IMR-90 (cell line): ENCODE results near the gene AFAP1L1. TPM values are rescaled to one million over a fixed set of nuclear protein-coding genes. Genes with fewer than 3 reads are reported as not detected.

ENCODE experiments used
- ATAC-seq: fragments of 200-7000 bp; cut with Tn5 transposase; 2 replicates; pipeline ENCODE4 v1.9.1; 2020; ENCODE audit warnings: low read depth, mild to moderate bottlenecking, moderate library complexity
- BruUV-seq: library from RNA; stranded (reverse); fragments of 400-500 nt; replicated peaks from 2 replicates; lab custom pipeline; 2021; lab: Mats Ljungman, UMichigan
- CTCF ChIA-PET: fragments of 300-600 bp; formaldehyde crosslinking; extraction: SDS; loops from one replicate; lab custom pipeline; 2021; ENCODE audit warnings: antibody characterized with exemption; lab: Yijun Ruan, JAX
- POLR2A ChIA-PET: fragments of 300-600 bp; sonication (Branson Sonifier 250); formaldehyde crosslinking; loops from one replicate; lab custom pipeline; 2022; ENCODE audit warnings: antibody characterized with exemption; ENCODE audit not compliant: unreplicated experiment; lab: Charles Lee
- DNase-seq: peaks from one replicate; pipeline ENCODE4 v3.0.0; 2013
- H2AFZ ChIP-seq: replicated peaks from 2 replicates; pipeline ENCODE3; 2013; ENCODE audit warnings: low read length, mild to moderate bottlenecking; ENCODE audit not compliant: poor library complexity
- H2AK5ac ChIP-seq: 2 replicates; pipeline ENCODE4 v1.6.1; 2013; ENCODE audit warnings: low read depth, low read length, inconsistent platforms
- H2AK9ac ChIP-seq: replicated peaks from 2 replicates; pipeline ENCODE3; 2013; ENCODE audit warnings: mild to moderate bottlenecking, low read depth, low read length, moderate library complexity; ENCODE audit not compliant: poor library complexity
- H2BK120ac ChIP-seq: 2 replicates; pipeline ENCODE4 v1.6.1; 2013; ENCODE audit warnings: low read depth, low read length, inconsistent platforms
- H2BK15ac ChIP-seq: 3 replicates; pipeline ENCODE4 v1.6.1; 2013; ENCODE audit warnings: low read depth, low read length, inconsistent platforms
- H2BK20ac ChIP-seq: 2 replicates; pipeline ENCODE4 v1.6.1; 2013; ENCODE audit warnings: low read depth, mild to moderate bottlenecking, inconsistent platforms, low read length, moderate library complexity
- H2BK5ac ChIP-seq: 2 replicates; pipeline ENCODE4 v1.6.1; 2013; ENCODE audit warnings: mild to moderate bottlenecking, low read depth, low read length, inconsistent platforms; ENCODE audit not compliant: poor library complexity, severe bottlenecking
- H3K14ac ChIP-seq: replicated peaks from 2 replicates; pipeline ENCODE4 v1.6.1; 2013; ENCODE audit warnings: low read depth, low read length, inconsistent platforms
- H3K18ac ChIP-seq: 2 replicates; pipeline ENCODE4 v1.6.1; 2013; ENCODE audit warnings: low read depth, low read length, control low read depth
- H3K23ac ChIP-seq: 2 replicates; pipeline ENCODE4 v1.6.1; 2013; ENCODE audit warnings: low read depth, low read length, inconsistent platforms
- H3K27ac ChIP-seq: 2 replicates; pipeline ENCODE4 v1.5.1; 2013; ENCODE audit warnings: mild to moderate bottlenecking, control low read depth, low read length; ENCODE audit not compliant: insufficient read depth
- H3K27me3 ChIP-seq: 2 replicates; pipeline ENCODE4 v1.6.1; 2013; ENCODE audit warnings: low read length; ENCODE audit not compliant: control insufficient read depth, insufficient read depth
- H3K36me3 ChIP-seq: 2 replicates; pipeline ENCODE4 v1.6.1; 2013; ENCODE audit warnings: low read length, mixed read lengths; ENCODE audit not compliant: control insufficient read depth, insufficient read depth
- H3K4ac ChIP-seq: 2 replicates; pipeline ENCODE4 v1.6.1; 2013; ENCODE audit warnings: low read depth, low read length, inconsistent platforms
- H3K4me1 ChIP-seq: 2 replicates; pipeline ENCODE4 v1.6.1; 2013; ENCODE audit warnings: low read length, mixed read lengths; ENCODE audit not compliant: control insufficient read depth, insufficient read depth
- H3K4me2 ChIP-seq: 2 replicates; pipeline ENCODE4 v1.6.1; 2013; ENCODE audit warnings: low read depth, mild to moderate bottlenecking, control low read depth, low read length, moderate library complexity
- H3K4me3 ChIP-seq: 2 replicates; pipeline ENCODE4 v1.5.1; 2013; ENCODE audit warnings: low read depth, mild to moderate bottlenecking, control low read depth, low read length, moderate library complexity; ENCODE audit not compliant: insufficient read depth
- H3K56ac ChIP-seq: 2 replicates; pipeline ENCODE4 v1.6.1; 2013; ENCODE audit warnings: low read length, inconsistent platforms; ENCODE audit not compliant: insufficient read depth; ENCODE audit errors: extremely low read depth
- H3K79me1 ChIP-seq, 2 experiments: 2 replicates each; pipeline ENCODE4 v1.6.1; 2013; ENCODE audit warnings: low read length in 2 of 2, inconsistent platforms in 1 of 2, low read depth in 1 of 2
- H3K9ac ChIP-seq: 2 replicates; pipeline ENCODE4 v1.6.1; 2013; ENCODE audit warnings: low read depth, low read length, control low read depth
- H3K9me1 ChIP-seq: 2 replicates; pipeline ENCODE4 v1.6.1; 2013; ENCODE audit warnings: low read length, inconsistent platforms; ENCODE audit not compliant: insufficient read depth
- H3K9me3 ChIP-seq: 2 replicates; pipeline ENCODE4 v1.6.1; 2013; ENCODE audit warnings: low read length; ENCODE audit not compliant: control insufficient read depth, insufficient read depth
- H4K20me1 ChIP-seq: 2 replicates; pipeline ENCODE4 v1.6.1; 2013; ENCODE audit warnings: low read length, inconsistent platforms; ENCODE audit not compliant: insufficient read depth
- H4K5ac ChIP-seq: 2 replicates; pipeline ENCODE4 v1.6.1; 2013; ENCODE audit warnings: mild to moderate bottlenecking, low read depth, low read length, control low read depth
- H4K8ac ChIP-seq, 2 experiments: 2 replicates each; pipeline ENCODE4 v1.6.1; 2013; ENCODE audit warnings: low read depth in 2 of 2, low read length in 2 of 2, control low read depth in 1 of 2, inconsistent platforms in 1 of 2
- H4K91ac ChIP-seq: 2 replicates; pipeline ENCODE4 v1.6.1; 2013; ENCODE audit warnings: low read depth, low read length, inconsistent platforms; ENCODE audit not compliant: insufficient read depth
- BHLHE40 ChIP-seq: fragments of 150-350 bp; IDR thresholded peaks from 2 replicates; pipeline ENCODE4 v1.6.1; 2016; ENCODE audit warnings: mild to moderate bottlenecking, low read depth, low read length
- CEBPB ChIP-seq: IDR thresholded peaks from 2 replicates; pipeline ENCODE4 v1.6.1; 2012; ENCODE audit warnings: low read depth, low read length, improper control_type of control experiment
- CHD1 ChIP-seq: IDR thresholded peaks from 2 replicates; pipeline ENCODE4 v1.6.1; 2012; ENCODE audit warnings: low read depth, low read length, improper control_type of control experiment
- CTCF ChIP-seq: conservative IDR thresholded peaks from 2 replicates; pipeline ENCODE4 v1.5.1; 2012; ENCODE audit warnings: mild to moderate bottlenecking, low read depth, low read length, improper control_type of control experiment
- ELK1 ChIP-seq: fragments of 150-350 bp; IDR thresholded peaks from 2 replicates; pipeline ENCODE4 v1.6.1; 2016; ENCODE audit warnings: low read depth, mild to moderate bottlenecking, low read length, moderate library complexity, borderline replicate concordance
- FOS ChIP-seq: fragments of 150-350 bp; IDR thresholded peaks from 2 replicates; pipeline ENCODE4 v1.6.1; 2016; ENCODE audit warnings: low read depth, low read length
- MAFK ChIP-seq: IDR thresholded peaks from 2 replicates; pipeline ENCODE4 v1.6.1; 2012; ENCODE audit warnings: low read depth, low read length, improper control_type of control experiment
- MAZ ChIP-seq: IDR thresholded peaks from 2 replicates; pipeline ENCODE4 v1.6.1; 2012; ENCODE audit warnings: low read depth, mild to moderate bottlenecking, low read length, improper control_type of control experiment, moderate library complexity, borderline replicate concordance
- NFE2L2 ChIP-seq: fragments of 150-350 bp; IDR thresholded peaks from 2 replicates; pipeline ENCODE4 v1.6.1; 2016; ENCODE audit warnings: low read depth, mild to moderate bottlenecking, low read length
- POLR2A ChIP-seq: IDR thresholded peaks from 2 replicates; pipeline ENCODE4 v1.6.1; 2012; ENCODE audit warnings: mild to moderate bottlenecking, low read depth, low read length
- RAD21 ChIP-seq: IDR thresholded peaks from 2 replicates; pipeline ENCODE4 v1.6.1; 2012; ENCODE audit warnings: low read length, improper control_type of control experiment
- RCOR1 ChIP-seq: IDR thresholded peaks from 2 replicates; pipeline ENCODE4 v1.6.1; 2012; ENCODE audit warnings: mild to moderate bottlenecking, low read length, improper control_type of control experiment; ENCODE audit not compliant: insufficient replicate concordance
- RFX5 ChIP-seq: IDR thresholded peaks from 2 replicates; pipeline ENCODE4 v1.8.0; 2012; ENCODE audit warnings: low read depth, mild to moderate bottlenecking, low read length, moderate library complexity
- SMC3 ChIP-seq: fragments of 150-350 bp; IDR thresholded peaks from 2 replicates; pipeline ENCODE4 v1.6.1; 2016; ENCODE audit warnings: low read depth, mild to moderate bottlenecking, antibody characterized with exemption, low read length, moderate library complexity
- USF2 ChIP-seq: fragments of 150-350 bp; IDR thresholded peaks from 2 replicates; pipeline ENCODE4 v1.6.1; 2017; ENCODE audit warnings: mild to moderate bottlenecking, antibody characterized with exemption, low read length, low read depth
- WGBS, 2 experiments: methylation state at CpG; one replicate each; pipeline versions ENCODE4 v1.1.5 to v1.1.7; 2013; ENCODE audit warnings: missing lambda C conversion rate in 2 of 2; ENCODE audit not compliant: insufficient read length in 1 of 2; ENCODE audit errors: extremely low coverage in 2 of 2; 5-methylcytosine and 5-hydroxymethylcytosine counted together
- dilution Hi-C: fragments of 300-500 bp; cut with HindIII; formaldehyde crosslinking; loops from one replicate; pipeline ENCODE4 v1.14.3; 2018; ENCODE audit warnings: low sequenced_read_pairs; ENCODE audit not compliant: unreplicated experiment
- in situ Hi-C: fragments of 300-500 bp; cut with MboI; formaldehyde crosslinking; loops from 3 replicates; pipeline ENCODE4 v1.14.3; 2019; ENCODE audit warnings: low sequenced_read_pairs, inconsistent platforms, mixed read lengths
- intact Hi-C: fragments of 100-400 bp; cut with micrococcal nuclease; formaldehyde crosslinking; loops from 2 replicates; pipeline ENCODE4 v1.10.0; 2022
- polyA plus RNA-seq, 3 experiments: library from polyadenylated mRNA; depleted of rRNA; stranded (reverse); fragments of >200 nt; gene quantifications; 2 replicates each; pipeline ENCODE4 v1.2.3, GENCODE V29; 2012; ENCODE audit warnings: low replicate concordance in 1 of 3
- total RNA-seq: library from RNA; depleted of rRNA; stranded (reverse); fragments of >200 nt; gene quantifications from 2 replicates; pipeline ENCODE4 v1.2.3, GENCODE V29; 2012

Gene AFAP1L1
- total and polyA plus RNA-seq, 2 of the 4 experiments (the other 2 are of a cell fraction), result 3.3 to 5.7 TPM

- H2AK9ac ChIP-seq, result peak overlapping the region; percentile 40
- no peak overlapping the region for H4K8ac ChIP-seq
- H2AFZ ChIP-seq, result no peak overlapping the region
- H3K4me3 ChIP-seq, result no peak overlapping the region
- no peak overlapping the region for H2BK15ac ChIP-seq
- H3K4me1 ChIP-seq, result peaks cover 13% of the 10 kb centered on the region
- dilution Hi-C loops, result no loop called here
- no peak overlapping the region for H2BK120ac ChIP-seq
- ATAC-seq, result peak; percentile 66
- ChIA-PET POLR2A (no interaction called here), CTCF (interaction anchor here (1.5 to 1.8 kb wide), 2 partner anchors 11 to 14 kb away, joined by 4 to 6 read pairs; no protein-coding TSS in a partner anchor)
- H2BK20ac ChIP-seq, result no peak overlapping the region
- no peak overlapping the region for H2AK5ac ChIP-seq
- TF ChIP-seq RFX5 (no peak), SMC3 (no peak), MAFK (no peak), BHLHE40 (no peak), CHD1 (no peak), CEBPB (no peak), FOS (no peak), RCOR1 (no peak), ELK1 (no peak), MAZ (no peak), RAD21 (no peak), POLR2A (no peak), NFE2L2 (no peak), CTCF (no peak), USF2 (no peak)
- peaks cover 33% of the 10 kb centered on the region for H3K36me3 ChIP-seq
- no peak overlapping the region for H3K23ac ChIP-seq
- no CpG with 5 or more reads among the region's 3 CpGs for WGBS, 2 experiments
- no peak overlapping the region for H3K9ac ChIP-seq
- intact Hi-C loops, result no loop called here
- peaks cover 5% of the 10 kb centered on the region; the same call in 1 of the 2 replicates for H4K20me1 ChIP-seq
- no peaks in the 10 kb centered on the region for H3K27me3 ChIP-seq
- H3K4ac ChIP-seq, result no peak overlapping the region
- peaks cover 28% of the 10 kb centered on the region for H3K9me1 ChIP-seq
- no peaks in the 10 kb centered on the region for H3K9me3 ChIP-seq
- no peak overlapping the region for H3K4me2 ChIP-seq
- no TSS peak for BruUV-seq
- in situ Hi-C loops, result no loop called here
- H2BK5ac ChIP-seq, result no peak overlapping the region
- peak; percentile 48 for DNase-seq
- no peak overlapping the region for H4K91ac ChIP-seq
- no peak overlapping the region for H3K27ac ChIP-seq
- no peak overlapping the region for H3K18ac ChIP-seq
- H3K14ac ChIP-seq, result no peak overlapping the region
- H3K56ac ChIP-seq, result no peak overlapping the region
- H3K79me1 ChIP-seq, result peaks cover 0 to 16% of the 10 kb centered on the region in 2 experiments; a peak in 2 of 4 replicates
- no peak overlapping the region for H4K5ac ChIP-seq
Measured at GRCh38 chr5:149254506-149254905, 17.2 kb upstream of the AFAP1L1 start.
